Stimulated activated CD8-positive, alpha-beta memory T cell treated with anti-CD3 and anti-CD28 coated beads, Interleukin-7, amount 100 ng/mL, for 1 hour (primary cell): Measurements from ENCODE around the gene TRABD2A.

ENCODE experiments used
- DNase-seq, 2 donors: peaks; one replicate each; pipeline ENCODE4 v3.0.0-alpha.2; 2020; ENCODE audit warnings: low read depth in 2 of 2

TRABD2A gene

DNA sequence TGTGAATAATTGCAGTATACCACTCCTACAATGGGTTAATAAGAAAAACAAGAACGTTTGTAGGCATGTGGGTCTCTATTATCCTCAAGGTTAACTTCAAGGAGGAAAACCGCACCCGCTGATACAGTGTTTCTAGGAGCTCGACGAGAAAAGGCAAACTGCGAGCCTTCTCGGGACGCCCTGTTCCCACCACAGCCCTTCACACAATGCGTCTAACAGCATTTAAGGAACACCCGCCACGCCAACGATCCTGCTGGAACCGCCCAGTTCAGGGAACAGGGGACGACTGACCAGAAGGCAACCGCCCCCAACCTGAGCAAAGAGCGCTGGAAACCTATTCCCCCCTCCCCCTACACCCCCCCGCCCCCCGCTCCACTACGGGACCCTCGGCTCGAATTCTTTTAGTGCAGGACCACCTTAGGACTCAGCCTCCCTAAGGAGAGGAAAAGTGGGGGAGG lies 23.9 kb upstream of the TRABD2A start:
- no peak for DNase-seq

- DNase-seq, result no peak
Measured at GRCh38 chr2:84904151-84904550, 23.3 kb upstream of the TRABD2A start.

- DNase-seq, result no peak
Measured at GRCh38 chr2:84902526-84902925, 21.6 kb upstream of the TRABD2A start.

- no peak for DNase-seq
Measured at GRCh38 chr2:84901593-84902120, 20.8 kb upstream of the TRABD2A start.

DNA sequence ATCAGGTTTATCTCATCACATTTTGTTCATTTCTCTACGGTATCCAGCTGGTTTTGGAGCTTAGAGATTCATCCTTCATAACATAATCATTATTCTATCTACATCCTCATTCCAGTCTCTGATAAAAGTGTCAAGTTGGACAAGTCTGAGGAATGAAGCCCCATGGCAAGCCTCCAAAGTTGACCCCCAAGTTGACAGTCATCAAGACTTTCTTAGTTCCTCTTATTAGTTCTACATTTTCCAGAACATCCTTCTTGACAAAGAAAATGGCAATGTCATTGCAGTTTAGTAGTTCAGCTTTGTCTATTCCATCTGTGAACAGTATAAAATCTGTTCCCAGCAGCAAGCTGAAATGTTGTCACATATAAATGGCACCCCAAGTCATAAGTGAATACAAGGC lies 20.1 kb upstream of the TRABD2A start:
- no peak for DNase-seq

- DNase-seq, result no peak
Measured at GRCh38 chr2:84899304-84900204, 18.7 kb upstream of the TRABD2A start.

DNA sequence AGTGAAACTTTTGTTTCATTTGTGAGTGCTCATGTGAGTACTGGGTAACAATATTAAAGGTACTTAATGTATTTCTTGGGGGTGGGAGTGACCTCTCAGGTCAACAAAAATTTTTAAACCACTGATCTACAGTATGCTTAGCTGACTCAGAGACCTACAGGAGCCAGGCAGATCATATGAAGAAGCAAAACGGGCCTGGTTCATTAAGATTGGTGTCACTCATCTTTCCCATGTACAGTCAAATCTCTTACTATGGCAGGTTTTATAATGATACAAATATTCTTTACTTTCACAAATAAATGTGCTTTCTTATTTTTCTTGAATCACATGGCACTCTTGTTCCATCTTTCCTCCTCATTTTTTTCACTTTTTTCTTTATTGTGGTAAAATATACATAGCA lies 16.9 kb upstream of the TRABD2A start:
- DNase-seq, result no peak

DNA sequence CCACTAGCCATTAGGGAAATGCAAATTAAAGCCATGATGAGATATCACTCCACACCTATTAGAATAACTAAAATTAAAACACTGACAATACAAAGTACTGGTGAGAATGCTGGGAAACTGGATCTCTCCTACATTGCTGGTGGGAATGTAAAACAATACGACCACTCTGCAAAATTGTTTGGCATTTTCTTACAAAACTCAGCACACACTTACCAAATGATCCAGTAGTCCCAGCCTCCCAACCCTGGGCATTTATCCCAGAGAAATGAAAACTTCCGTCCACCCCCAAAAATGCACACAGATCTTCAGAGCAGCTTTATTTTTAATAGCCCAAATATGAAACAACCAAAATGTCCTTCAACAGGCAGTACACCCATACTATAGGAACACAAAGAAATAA lies 15.7 kb upstream of the TRABD2A start:
- DNase-seq, result no peak

GRCh38 chr2:84894758-84895520 lies 14.1 kb upstream of the TRABD2A start:
- DNase-seq, result no peak

- no peak for DNase-seq
Measured at GRCh38 chr2:84894131-84894586, 13.3 kb upstream of the TRABD2A start.

GRCh38 chr2:84891355-84892010 lies 10.6 kb upstream of the TRABD2A start:
- no peak for DNase-seq

DNA sequence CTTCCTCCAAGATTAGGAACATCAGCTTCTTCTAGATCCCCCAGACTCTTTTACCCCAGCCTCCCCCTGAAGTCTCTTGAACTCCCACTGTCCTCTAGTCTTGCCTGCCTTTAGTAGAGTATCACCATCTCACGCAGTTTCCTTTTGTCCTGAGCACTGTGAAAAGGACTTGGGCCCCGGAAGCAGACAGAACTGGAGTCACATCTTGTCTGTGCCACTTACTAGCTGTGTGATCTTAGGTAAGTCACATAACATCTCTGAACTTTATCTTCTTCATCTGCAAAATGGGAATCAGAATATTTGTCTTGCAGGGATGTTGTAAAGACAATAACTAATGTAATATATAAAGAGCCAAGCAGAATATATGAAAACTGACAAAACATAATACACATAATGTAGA lies 8.4 kb upstream of the TRABD2A start:
- no peak for DNase-seq

DNA sequence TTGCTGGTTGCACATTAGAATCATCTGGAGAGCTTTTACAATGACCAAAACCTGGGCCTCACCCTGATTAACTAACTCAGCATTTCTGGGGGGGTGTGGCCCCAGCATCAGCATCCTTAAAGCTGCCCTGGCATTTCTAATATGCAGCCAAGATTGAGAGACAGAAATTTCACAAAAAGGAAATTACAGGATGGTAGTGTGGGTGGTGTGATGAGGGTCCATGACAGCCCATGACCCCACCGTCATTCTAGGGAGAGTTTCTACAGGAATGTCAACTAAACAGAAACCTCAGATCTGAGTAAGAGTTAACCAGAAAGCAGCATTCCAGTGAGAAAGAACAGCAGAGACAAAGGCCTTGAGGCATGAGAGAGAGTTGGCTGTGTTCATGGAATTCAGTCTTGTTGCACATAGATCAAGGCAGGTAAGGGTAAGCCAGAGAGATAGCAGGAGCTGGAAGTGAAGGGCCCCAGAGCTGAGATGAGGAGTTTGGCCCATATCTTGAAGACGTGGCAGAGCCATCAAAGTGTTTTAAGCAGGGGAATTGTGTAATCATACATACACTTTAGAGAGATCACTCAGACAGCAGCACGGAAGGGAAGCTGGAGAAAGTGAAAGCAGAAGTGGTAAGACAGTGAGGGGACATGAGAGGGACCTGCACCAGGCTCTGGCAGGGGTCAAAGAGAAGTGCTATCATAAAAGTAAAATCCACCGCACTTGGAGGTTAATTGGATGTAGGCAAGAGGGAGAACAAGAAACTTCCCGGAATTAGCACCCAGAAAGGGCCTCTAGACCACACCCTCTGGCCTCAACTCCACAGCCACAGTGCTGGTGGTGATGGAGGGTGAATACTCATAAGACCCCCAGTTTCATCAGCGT lies 7.8 kb upstream of the TRABD2A start:
- DNase-seq, result no peak

- no peak for DNase-seq
Measured at GRCh38 chr2:84886791-84887190, 5.9 kb upstream of the TRABD2A start.

GRCh38 chr2:84885111-84885510 lies 4.2 kb upstream of the TRABD2A start:
- no peak for DNase-seq

DNA sequence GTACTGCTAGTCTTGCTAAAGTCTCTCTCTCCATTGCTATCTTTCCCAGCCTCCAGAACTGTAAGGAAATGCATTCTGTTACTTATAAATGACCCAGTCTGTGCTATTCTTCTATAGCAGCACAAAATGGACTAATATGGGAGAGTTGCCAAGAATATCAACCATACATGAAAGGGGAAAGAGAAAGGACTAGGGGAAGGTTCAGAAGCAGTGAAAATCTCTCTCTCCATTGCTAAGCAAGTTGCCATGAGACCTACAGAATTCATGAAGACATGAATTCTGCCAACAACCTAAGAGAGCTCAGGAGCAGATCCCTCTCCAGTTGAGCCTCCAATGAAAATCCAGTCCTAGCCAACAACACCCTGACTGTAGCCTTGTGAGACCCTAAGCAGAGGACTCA lies 3.6 kb upstream of the TRABD2A start:
- no peak for DNase-seq

- DNase-seq, result no peak
Measured at GRCh38 chr2:84882775-84883550, 2.1 kb upstream of the TRABD2A start.

- no peak for DNase-seq
Measured at GRCh38 chr2:84882414-84882738, 1.5 kb upstream of the TRABD2A start.

DNA sequence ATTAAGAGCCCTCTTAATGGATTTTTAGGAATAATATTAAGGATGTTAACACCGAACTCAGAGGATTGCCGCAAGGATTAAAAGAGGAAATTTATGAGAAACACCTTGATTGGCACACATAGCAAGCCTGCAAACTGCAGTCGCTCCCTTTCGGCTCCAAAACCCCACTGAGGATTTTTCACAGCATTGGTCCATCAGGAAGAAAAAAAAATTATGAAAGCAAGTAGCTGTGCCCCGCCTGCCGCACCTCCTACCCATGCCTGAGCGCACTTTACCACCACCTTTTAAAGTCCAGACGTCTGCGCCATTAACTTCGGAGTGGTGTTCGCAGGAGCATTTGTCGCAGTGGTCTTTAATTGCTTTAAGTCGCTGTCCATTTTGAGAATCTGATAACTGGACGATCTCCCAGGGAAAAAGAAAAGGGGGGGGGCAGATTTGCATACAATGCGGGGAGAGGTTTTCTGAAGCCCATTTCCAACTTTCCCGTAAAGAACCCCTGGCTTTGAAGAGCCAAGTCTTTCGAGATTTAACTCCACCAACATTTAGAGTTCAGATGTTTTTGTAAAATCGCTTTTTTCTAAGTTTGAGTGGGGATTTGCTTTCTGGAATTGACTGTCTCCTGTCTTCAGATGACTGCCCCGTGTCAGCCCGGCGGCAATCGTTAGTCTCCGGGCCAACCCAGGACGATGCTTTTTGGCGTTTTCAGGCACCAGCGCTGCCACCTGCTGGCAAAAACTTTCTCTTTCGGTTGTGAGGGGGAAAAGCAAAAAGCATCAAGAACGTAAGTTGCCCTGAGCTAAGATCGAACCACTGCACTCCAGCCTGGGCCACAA lies 913 bp upstream of the TRABD2A start:
- peak; percentile 77 to 82 for DNase-seq

DNA sequence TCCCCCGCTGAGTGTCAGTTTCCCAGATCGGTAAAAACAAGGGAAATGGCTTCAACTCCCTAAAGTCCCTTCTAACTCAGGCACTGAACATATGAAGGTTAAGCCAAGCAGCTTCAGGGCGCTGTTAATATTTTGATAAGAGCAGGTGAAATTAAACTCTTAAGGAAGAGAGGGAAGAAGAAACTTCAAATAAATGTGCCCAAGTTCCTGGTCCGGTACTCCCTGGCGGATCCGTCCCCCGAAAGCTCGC lies 564 bp downstream of the TRABD2A start:
- DNase-seq, result no peak
